ENCODE measurements around the gene TMEM178B.
"Not testable (repeated sequence)": the region's sequence is repeated elsewhere in the genome, so short reads cannot be mapped to it uniquely, and the experiment has no call there.

The TMEM178B gene

DNA sequence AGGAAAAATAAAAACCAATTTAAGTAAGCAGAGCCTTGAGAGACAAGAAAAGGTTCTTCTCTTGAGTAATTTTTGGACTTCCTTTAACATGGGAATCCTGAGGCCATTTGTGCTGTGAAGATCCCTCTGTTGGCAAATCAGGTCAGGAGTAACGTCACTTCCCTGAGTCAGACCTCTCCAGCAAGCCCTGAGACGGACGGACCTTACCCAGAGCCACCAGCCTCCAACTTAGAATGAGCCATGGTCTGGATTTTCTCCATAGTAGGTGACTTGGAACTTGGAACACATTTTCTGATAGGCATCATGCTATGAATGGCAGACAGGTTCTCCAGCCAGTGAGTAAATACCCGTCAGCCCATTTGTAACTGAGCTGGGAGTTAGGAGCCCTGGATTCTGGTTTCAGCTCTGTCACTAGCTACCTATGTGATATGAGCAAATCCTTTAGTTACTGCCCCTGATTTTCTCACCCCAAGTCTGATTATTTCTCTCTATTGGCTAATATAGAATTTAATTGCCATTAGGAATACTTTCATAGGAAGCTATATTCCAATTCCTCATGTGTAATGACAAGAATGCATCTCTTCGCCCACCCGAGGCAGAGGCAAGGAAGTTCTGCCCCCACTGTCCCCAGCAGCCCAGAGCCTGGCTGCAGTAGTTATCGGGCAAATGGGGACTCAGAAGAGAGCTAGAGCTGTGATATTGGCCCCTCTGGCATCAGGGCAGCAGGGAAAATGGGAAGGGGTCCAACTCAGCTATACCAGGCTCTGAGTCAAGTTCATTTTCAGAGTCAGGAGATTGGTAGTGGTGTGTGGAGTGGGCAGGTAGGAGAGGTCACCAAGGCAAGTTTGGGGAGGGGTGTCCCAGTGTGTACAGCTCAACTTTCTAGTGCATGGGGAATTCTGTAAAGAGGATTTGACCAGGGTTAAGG lies 323.6 kb downstream of the TMEM178B start:
- no peak for DNase-seq

DNA sequence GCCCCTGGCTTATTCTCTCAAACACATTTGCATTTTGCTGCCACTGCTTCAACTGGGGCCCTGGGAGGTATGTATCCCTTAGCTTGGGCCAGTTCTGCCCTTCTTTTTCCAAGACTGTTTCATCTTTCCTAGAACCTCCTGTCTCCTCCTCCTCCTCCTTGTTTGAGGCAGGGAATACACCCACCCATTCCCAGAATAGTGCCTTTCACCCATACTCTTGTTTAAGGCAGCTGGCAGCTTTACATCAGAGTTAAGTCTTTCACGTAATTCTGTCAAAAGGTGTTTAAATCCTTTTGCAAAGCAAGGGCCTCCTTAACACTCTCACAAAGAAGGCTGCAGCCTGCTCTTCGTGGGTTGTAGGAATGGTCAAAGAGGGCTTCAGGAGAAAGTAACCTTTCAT lies 326.5 kb downstream of the TMEM178B start:
- no peak for DNase-seq

DNA sequence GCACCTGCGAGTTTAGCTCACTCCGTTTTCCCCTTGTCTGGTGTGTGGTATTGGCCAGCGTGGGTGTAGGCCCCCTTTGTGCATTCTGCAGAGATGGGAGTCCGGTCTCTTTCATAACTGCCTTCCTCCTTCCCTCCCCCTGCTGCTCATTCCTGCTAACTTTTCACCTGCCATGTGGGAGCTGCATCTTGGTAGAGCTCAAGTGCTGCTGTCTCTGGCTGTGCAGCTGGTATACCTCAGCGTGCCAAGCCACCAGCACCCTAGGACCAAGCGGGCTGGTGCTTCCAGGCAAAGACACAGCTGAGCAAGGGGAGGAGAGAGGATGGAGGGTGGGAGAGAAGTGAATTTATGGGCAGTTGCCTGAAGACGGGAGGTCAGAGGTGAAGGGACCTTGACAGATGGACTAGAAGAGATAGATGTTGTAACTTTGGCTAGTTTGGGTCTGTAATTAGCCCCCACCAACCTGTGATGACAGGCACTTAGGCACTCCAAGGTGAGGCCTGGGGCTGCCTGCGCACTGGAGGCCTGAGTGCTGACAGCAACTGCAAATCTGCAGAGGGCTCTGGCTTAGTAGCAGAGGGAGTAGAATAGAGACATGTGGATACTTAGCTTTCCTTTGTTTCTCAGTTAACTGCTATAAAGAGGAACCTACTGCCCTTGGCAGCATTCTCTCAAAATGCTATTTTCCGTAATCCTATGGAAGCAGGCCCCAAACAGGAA lies 328.6 kb downstream of the TMEM178B start:
- no peak for DNase-seq

DNA sequence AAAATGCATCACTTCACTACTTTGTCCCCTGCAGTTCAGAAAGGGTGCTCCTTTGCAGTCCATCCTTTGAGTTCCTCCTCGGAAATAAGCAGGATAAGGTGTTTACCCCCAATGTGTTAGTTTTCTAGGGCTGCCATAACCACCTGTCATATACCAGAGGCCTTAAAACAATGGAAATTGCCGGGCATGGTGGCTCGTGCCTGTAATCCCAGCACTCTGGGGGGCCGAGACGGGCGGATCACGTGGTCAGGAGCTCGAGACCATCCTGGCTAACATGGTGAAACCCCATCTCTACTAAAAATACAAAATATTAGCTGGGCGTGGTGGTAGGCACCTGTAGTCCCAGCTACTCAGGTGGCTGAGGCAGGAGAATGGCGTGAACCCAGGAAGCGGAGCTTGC lies 330.0 kb downstream of the TMEM178B start:
- not testable (repeated sequence) for DNase-seq

DNA sequence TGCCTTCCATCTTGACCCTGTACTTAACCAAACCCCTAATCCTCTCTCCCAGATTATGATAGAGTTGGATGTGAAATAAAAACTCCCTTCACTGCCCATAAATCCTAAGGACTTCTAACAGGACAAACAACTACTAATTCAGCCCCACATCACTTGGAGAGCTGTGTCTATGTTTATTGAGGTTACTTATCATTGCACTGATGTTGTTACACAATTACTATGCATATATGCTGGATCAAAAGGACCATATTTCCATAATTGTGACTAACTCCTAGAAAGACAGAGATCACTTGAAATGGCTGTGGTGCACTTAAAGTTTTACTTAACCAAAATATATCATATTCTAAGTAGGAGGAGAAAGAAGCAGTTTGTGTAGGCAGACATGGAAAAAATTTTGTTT lies 332.5 kb downstream of the TMEM178B start:
- DNase-seq = no peak

DNA sequence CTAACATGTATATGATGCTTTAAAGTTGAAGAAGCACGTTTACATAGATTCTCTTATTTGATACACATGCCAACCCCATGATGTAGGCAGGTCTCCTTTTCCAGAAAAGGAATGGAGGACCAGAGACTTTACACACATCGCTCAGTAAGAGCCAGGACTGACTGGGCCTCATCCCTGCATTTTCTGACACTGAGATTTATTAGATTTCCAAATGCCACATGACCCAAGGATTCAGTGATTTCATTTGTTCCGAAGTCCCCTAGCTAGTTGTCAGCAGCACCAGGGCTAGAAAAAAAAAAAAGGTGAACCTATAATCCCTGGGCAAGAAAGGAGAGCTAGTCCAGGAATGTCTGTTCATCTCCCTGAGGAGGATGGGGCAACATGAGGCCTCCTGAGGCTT lies 334.0 kb downstream of the TMEM178B start:
- DNase-seq = no peak

DNA sequence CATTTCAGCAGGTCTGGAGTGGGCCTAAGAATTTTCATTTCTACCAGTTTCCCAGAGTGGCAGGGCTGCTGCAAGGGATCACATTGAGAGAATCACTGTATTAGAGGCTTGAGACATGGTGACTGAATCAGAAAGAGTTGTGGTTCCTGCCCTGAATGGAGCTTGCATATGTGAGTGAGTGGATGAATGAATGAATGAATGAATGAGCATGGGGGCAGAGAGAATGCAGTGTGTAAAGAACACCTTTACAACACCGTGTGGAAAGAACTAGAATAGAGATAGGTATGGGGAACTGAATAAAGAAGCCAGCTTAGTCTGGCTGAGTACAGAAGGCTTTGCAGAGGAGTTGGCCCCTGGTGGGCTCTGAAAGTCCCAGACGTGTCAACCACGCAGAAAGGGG lies 334.6 kb downstream of the TMEM178B start:
- DNase-seq = no peak

DNA sequence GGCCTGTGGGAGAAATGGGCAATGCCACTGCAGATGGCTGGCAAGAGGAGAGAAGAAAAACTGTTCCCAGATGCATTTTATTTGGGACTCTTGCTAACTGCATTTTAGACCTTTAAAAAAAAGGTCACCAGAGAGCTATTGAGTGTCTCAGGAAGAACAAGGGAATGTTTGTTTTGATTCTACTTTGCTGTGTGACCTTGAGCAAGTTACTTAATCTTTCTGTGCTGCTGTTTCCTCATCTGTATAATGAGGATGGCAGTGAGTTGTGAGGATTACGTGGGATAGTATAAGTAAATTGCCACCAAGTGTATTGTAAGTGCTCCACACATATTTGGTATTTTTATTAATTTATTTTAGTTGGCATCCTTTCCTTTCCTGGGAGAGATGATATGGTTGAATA lies 335.4 kb downstream of the TMEM178B start:
- DNase-seq = no peak

DNA sequence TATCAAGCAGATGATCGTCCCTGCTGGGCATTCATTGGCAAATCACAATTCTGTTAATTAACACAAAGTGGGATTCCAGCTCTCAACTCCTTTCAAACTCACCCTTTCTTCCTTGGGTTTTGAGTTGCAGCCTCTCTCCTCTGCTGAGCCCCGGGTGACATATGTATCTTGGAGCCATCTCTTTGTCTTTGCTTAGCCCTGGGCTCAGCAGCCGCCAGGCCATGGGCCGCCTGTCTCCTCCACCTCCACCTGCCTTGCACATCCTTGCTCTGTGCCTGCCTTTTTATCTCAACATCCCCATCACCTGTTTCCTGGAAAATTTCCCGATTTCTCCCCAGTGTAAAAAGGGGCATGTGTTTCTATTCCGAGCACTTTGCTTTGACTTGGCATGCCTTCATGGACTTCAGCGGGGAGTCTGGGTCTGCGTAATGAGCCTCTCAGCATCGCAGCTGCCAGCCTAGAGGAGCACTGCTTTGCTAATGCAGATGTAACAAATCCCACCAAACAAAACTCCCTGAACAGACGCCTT lies 336.0 kb downstream of the TMEM178B start:
- DNase-seq = no peak

DNA sequence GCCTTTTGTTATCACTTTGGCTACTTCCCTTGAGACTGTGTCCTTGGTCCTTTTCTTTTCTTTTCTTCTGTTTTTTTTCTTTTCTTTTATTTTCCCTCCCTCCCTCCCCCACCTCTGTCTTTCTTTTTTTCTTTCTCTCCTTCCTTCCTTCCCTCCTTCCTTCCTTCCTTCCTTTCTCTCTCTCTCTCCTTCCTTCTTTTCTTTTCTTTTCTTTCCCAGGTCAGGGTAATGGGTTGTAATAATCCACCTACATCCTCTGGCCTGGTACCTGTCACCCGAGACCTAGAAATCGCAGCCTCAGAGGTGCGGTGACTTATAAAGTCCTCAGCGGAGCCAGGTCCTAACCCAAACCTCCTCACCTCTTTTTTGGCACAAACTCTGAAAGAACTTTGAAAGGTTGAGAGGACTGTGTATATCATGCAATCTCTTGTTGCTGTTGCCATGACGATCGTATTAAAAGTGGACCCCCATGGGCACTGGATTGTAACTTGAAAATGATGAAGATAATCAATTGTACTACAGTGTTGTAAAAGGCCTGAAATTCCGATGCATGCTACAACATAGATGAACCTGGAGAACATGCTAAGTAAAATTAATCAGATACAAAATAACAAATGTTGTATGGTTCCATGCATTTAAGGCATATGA lies 336.6 kb downstream of the TMEM178B start:
- no peak for DNase-seq

DNA sequence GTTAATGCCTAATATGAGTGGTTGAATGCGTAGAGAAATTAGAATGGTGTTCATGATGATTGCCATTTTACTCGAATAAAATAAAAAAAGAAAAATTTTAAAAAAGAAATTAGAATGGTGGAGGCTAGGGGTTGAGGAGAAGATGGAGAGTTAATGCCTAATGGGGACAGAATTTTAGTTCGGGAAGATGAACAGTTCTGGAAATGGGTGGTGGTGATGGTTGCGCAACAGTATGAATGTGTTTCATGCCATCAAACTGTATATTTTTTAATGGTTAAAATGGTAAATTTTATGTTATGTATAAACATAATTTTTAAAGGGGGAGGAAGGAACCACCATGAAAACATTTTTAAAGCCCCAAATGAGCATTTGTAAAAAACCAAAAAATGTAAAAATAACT lies 337.3 kb downstream of the TMEM178B start:
- no peak for DNase-seq

DNA sequence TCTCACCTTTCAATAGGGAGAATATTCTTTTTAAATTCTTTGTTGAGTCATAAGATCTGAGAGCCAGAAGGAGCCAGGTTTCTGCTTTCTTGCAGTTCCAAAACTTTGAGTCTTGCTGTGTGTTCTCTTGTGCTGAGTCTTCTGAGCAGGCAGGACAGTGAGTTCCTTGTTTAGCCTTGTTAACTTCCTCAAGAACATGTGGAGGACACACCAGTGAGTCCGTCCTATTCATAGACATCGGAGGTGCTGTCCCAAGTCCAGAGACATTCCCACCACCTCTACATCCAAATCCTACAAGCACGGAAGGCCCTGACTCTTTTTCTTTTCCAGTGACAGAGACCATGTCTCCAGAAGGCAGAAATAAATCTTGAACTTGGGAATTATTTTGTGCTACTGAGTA lies 342.1 kb downstream of the TMEM178B start:
- DNase-seq = no peak

DNA sequence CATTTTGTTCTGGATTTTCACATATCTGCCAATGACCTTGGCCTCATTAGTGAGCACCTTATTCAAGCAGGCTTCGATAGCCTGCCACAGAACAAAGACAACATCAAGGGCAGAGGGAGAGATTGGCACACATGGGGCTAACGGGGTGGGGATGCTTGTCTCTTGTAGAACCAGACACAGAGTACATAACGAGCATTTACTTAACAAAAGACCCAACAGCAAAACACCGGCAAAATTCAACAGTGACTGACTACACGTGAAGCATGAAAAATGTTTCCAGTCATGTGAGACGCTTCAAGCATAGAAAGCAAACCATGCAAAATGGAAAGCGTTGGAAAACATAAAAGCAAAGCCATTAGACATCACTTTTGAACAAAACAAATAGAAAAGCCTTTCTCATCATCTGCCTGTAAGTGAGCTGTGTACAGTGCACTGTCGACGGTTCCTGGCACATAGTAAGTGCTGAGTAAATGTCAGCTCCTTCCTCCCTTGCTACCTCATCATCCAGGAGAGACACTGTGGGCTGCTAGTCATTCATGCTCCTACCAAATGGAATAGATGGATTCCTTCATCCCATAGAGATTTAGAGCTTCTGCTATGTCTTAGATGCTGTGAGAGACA lies 342.9 kb downstream of the TMEM178B start:
- no peak for DNase-seq

DNA sequence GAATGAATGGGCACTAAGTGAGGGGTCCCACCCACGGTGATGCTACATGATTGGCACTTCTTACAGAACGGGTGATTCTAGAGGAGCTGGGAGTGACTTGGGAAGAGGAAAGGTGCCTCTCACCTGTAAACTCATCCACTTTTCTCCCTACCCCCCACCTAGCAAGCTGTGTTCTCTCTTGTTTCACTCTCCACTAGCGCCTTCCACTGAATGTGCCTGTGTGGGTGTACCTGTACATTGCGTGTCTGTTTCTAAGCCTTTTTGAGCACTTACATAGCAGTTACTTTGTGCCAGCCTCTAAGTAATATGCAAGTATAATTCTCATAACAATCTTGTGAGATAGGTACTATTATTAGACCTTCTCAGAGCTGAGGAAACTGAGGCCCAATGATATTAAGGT lies 343.6 kb downstream of the TMEM178B start:
- no peak for DNase-seq

DNA sequence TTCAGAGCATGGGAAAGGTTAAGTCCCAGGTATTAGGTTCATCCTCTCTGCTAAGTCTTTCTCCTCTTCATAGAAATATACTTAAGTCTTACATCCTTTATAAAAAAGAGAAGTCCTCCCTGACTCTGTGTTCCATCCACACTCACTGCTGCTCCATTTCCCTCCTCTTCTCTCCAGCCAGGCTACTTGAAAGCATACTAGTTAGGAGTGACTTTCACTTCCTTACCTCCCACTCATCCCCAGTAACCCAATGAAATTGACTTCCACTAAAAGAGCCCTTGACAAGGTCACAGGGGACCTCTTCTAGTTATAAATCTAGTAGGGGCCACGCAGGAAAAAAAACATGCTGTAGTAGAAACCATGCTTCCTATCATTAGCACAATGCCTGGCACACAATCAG lies 344.2 kb downstream of the TMEM178B start:
- DNase-seq = no peak

DNA sequence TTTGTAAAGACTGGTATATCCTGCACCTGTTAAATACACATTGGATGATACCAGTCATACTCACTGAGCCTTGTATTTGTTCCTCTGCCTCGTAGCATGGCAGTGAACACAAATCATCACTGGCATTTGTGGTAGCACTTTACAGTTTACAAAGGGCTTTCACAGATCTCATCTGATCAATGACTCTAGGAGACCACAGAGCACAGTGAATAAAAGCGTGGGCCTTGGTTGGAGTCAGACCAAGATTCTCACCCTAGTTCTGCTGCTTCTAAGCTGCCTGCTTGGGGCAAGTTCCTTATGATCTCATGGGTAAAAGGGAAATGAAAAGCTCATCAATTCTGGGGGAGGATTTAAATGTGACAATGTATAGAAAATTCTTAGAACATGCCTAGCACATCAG lies 347.4 kb downstream of the TMEM178B start:
- no peak for DNase-seq

DNA sequence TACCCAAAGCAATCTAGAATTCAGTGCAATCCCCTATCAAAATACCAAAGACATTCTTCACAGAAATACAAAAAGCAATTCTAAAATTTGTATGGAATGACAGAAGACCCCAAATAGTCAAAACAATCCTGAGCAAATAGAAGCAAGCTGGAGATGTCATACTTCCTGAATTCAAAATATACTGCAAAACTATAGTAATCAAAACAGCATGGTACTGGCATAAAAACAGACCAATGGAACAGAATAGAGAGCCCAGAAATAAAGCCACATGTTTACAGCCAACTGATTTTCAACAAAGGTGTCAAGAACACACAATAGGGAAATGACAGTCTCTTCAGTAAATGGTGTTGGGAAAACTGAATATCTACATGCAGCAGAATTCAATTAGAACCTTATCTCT lies 353.3 kb downstream of the TMEM178B start:
- no peak for DNase-seq

DNA sequence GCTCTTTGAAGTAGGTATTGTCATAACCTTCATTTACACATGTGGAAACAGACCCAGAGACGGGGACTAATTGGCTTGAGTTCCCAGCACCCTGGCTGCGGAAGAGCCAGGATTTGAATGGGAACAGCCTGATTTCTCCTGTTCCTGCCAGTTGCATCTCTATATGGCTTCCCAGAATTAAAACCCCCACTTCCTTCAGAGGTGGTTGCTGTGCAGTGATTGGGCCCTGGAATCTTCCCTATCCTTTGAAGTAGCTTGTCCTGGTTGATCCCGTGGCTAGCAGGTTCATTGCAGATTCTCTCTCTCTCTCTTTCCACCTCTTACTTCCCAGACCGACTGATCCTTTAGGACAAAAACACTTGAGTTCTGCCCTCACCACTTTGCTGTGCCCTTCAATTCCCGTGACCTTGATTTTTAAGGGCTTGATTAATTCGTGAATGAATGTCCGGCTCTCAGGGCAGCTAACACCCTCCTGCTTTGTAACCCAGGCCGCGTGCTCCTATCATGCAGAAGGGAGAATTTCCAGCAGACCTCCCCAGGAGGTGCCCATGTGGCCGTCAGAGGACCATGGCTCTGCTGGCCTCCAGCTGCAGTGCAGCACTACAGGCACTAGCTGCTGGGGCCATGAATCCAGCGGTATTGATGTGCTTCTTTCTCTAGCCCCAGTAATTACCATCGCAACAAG lies 356.7 kb downstream of the TMEM178B start:
- DNase-seq = no peak

DNA sequence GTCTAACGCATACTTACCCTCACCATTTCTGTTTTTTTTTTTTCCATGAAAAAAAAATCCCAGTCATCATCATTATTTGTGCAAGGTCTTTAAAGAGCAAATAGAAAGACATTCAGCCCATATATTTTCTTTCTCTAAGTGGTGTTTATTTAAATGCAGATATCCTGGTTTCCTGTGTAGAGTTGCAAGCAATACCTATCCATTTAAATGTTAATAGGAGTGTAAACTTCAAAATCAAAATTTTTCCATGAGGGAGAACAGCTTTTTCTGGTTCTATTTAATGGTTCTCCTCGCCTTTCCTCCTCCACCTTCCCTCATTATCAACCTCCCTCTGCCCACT lies 357.2 kb downstream of the TMEM178B start:
- DNase-seq = no peak

DNA sequence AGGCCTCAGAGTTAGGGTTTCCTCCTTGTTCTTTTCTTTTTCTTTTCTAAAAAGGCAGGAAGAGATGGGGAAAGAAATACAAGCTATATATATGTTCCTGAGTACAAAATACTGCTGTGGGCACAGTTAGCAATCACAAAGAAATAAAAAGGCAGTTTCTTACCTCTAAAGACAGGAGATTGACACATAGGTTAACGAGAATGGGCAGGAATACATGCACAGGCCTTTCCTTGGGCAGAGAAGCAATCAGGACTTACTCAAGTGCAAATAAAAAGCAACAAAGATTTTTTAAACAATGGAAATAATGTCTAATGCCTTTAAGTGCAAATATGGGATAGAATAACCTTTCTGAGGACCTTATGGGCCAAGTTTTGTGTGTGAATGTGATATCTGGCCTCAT lies 357.8 kb downstream of the TMEM178B start:
- no peak for DNase-seq

DNA sequence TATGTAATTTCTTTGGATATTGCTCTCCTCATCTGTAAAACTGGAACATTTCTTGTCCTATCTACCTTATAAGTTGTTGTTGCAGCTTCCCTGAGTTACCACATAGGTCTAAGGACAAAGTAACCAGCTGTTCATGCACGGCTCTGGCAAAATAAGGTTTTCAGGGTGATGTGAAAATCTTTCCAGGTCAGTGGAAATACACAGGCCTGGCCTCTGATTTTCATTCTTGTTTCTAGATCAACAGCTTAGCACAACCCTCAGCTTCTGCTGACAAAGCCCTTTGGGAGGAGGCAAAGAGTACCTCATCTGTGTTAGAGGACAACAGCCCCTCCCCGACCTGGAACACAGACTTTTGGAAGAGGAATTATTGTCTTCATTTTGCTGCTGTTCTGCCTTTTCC lies 359.8 kb downstream of the TMEM178B start:
- DNase-seq = no peak

DNA sequence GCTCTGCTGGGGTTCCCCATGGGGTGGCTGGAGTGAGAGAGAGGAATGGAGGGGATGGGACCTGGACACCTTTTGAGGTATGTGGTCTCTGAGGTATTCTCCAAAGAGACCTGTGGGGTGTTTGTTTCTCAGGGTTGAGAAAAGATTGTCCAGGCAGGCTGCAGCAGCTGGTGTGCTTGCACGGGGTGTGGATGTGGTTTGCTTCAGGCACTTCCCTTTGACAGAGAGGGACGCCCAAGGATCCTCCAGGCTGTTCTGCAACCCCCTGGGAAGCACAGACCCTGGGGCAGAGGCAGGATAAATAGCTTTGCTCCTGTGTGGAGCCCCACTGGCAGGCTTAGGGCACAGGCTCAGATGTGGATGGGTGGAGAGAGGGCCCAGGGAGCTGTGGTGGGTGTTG lies 362.3 kb downstream of the TMEM178B start:
- DNase-seq = no peak

All from hippocampal formation (tissue), 2 donors.